Transverse colon (tissue), 4 donors: Measurements from ENCODE around the gene GALNT5.

Source experiments
- CTCF ChIP-seq, 5 experiments: fragments of 200-600 bp in 3 of 5; fragments of 450-650 bp in 2 of 5; sonication (generic) in 3 of 5; IDR thresholded peaks; 1 replicate in 2 of 5; 2 replicates in 3 of 5; pipeline ENCODE4 v1.5.1; 2016 to 2017; ENCODE audit warnings: antibody characterized with exemption in 5 of 5, inconsistent platforms in 3 of 5, mild to moderate bottlenecking in 2 of 5, moderate library complexity in 1 of 5
- EP300 ChIP-seq: sonication (generic); formaldehyde crosslinking; IDR thresholded peaks from one replicate; pipeline ENCODE4 v1.6.1; 2017; ENCODE audit warnings: antibody characterized with exemption, low read depth
- POLR2A ChIP-seq: fragments of 450-650 bp; IDR thresholded peaks from one replicate; pipeline ENCODE4 v1.6.1; 2016; ENCODE audit warnings: antibody characterized with exemption, mild to moderate bottlenecking, moderate library complexity
- POLR2AphosphoS5 ChIP-seq, 3 donors: sonication (generic); formaldehyde crosslinking; IDR thresholded peaks; one replicate each; pipeline ENCODE4 v1.6.1; 2016; ENCODE audit warnings: antibody characterized with exemption in 3 of 3

- no peak for TF ChIP-seq EP300
- TF ChIP-seq CTCF (IDR thresholded peaks at IDR 0.05) = no peak
- no peak for TF ChIP-seq POLR2AphosphoS5 (IDR thresholded peaks at IDR 0.05)
- no peak for TF ChIP-seq POLR2A
Observed at GRCh38 chr2:157349949-157350515, 92.5 kb downstream of the GALNT5 start.
